Mesenchymal stem cell (in vitro differentiated cells and primary cell): Measurements from ENCODE around the gene HOMER1. TPM values are rescaled to one million over a fixed set of nuclear protein-coding genes. Genes with fewer than 3 reads are reported as not detected.

Source experiments
- DNase-seq: peaks from one replicate; pipeline ENCODE4 v3.0.0-alpha.2; 2013
- H2AFZ ChIP-seq: one replicate; pipeline ENCODE4 v1.6.1; 2013; ENCODE audit warnings: low read depth, mild to moderate bottlenecking, control low read depth, inconsistent platforms, low read length, moderate library complexity
- H2AK5ac ChIP-seq: 2 replicates; pipeline ENCODE4 v1.6.1; 2013; ENCODE audit warnings: low read length, moderate library complexity, mild to moderate bottlenecking, inconsistent platforms; ENCODE audit not compliant: severe bottlenecking
- H2BK120ac ChIP-seq: one replicate; pipeline ENCODE4 v1.6.1; 2013; ENCODE audit warnings: low read depth, mild to moderate bottlenecking, inconsistent platforms, low read length, moderate library complexity
- H2BK12ac ChIP-seq, 2 experiments: one replicate each; pipeline ENCODE4 v1.6.1; 2013; ENCODE audit warnings: inconsistent platforms in 2 of 2, low read length in 2 of 2, mild to moderate bottlenecking in 2 of 2, moderate library complexity in 2 of 2, control low read depth in 1 of 2
- H2BK15ac ChIP-seq: one replicate; pipeline ENCODE4 v1.6.1; 2013; ENCODE audit warnings: mild to moderate bottlenecking, low read depth, inconsistent platforms; ENCODE audit not compliant: poor library complexity, severe bottlenecking
- H2BK5ac ChIP-seq: 2 replicates; pipeline ENCODE4 v1.6.1; 2013; ENCODE audit warnings: low read depth, mild to moderate bottlenecking, low read length, control low read depth, inconsistent platforms; ENCODE audit not compliant: poor library complexity, severe bottlenecking
- H3K14ac ChIP-seq, 2 experiments: one replicate each; pipeline ENCODE4 v1.6.1; 2013; ENCODE audit warnings: inconsistent platforms in 2 of 2, low read length in 2 of 2, control low read depth in 1 of 2, mild to moderate bottlenecking in 1 of 2, moderate library complexity in 1 of 2
- H3K18ac ChIP-seq, 2 experiments: one replicate each; pipeline ENCODE4 v1.6.1; 2013; ENCODE audit warnings: inconsistent platforms in 2 of 2, low read length in 2 of 2, control low read depth in 1 of 2, low read depth in 1 of 2, mild to moderate bottlenecking in 1 of 2
- H3K23ac ChIP-seq, 2 experiments: one replicate each; pipeline ENCODE4 v1.6.1; 2013; ENCODE audit warnings: inconsistent platforms in 2 of 2, low read length in 2 of 2, mild to moderate bottlenecking in 2 of 2, moderate library complexity in 2 of 2, control low read depth in 1 of 2
- H3K27ac ChIP-seq: 2 replicates; pipeline ENCODE4 v1.5.1; 2013; ENCODE audit warnings: mild to moderate bottlenecking, moderate library complexity, low read length, control low read depth, inconsistent platforms; ENCODE audit not compliant: poor library complexity, severe bottlenecking
- H3K27me3 ChIP-seq, 2 experiments: 2 replicates each; pipeline versions ENCODE4 v1.6.1 to v1.7.0; 2013; ENCODE audit warnings: low read length in 2 of 2, mild to moderate bottlenecking in 2 of 2, moderate library complexity in 2 of 2, control low read depth in 1 of 2, inconsistent platforms in 1 of 2; ENCODE audit not compliant: control insufficient read depth in 1 of 2, insufficient read depth in 1 of 2
- H3K36me3 ChIP-seq, 2 experiments: 2 replicates each; pipeline versions ENCODE4 v1.6.1 to v1.7.0; 2013; ENCODE audit warnings: low read length in 2 of 2, control low read depth in 1 of 2, inconsistent platforms in 1 of 2, low read depth in 1 of 2, mild to moderate bottlenecking in 1 of 2; ENCODE audit not compliant: insufficient read depth in 2 of 2, control insufficient read depth in 1 of 2
- H3K4ac ChIP-seq, 2 experiments: one replicate each; pipeline ENCODE4 v1.6.1; 2013; ENCODE audit warnings: inconsistent platforms in 2 of 2, low read length in 2 of 2, mild to moderate bottlenecking in 2 of 2, moderate library complexity in 2 of 2, control low read depth in 1 of 2, low read depth in 1 of 2
- H3K4me1 ChIP-seq: 2 replicates; pipeline ENCODE4 v1.6.1; 2013; ENCODE audit warnings: low read depth, low read length, control low read depth; ENCODE audit not compliant: control insufficient read depth, insufficient read depth
- H3K4me2 ChIP-seq: 2 replicates; pipeline ENCODE4 v1.6.1; 2013; ENCODE audit warnings: low read length, mild to moderate bottlenecking, inconsistent platforms; ENCODE audit not compliant: poor library complexity, severe bottlenecking
- H3K4me3 ChIP-seq, 2 experiments: 2 replicates each; pipeline versions ENCODE4 v1.5.1 to v1.7.0; 2013; ENCODE audit warnings: low read length in 2 of 2, mild to moderate bottlenecking in 2 of 2, control low read depth in 1 of 2, low read depth in 1 of 2; ENCODE audit not compliant: insufficient read depth in 1 of 2
- H3K79me1 ChIP-seq: replicated peaks from 2 replicates; pipeline ENCODE4 v1.6.1; 2013; ENCODE audit warnings: mild to moderate bottlenecking, control low read depth, low read length, inconsistent platforms; ENCODE audit not compliant: poor library complexity, severe bottlenecking
- H3K9ac ChIP-seq: 2 replicates; pipeline ENCODE4 v1.7.0; 2013; ENCODE audit warnings: mild to moderate bottlenecking, low read length, moderate library complexity
- H3K9me3 ChIP-seq: 2 replicates; pipeline ENCODE4 v1.7.0; 2013; ENCODE audit warnings: mild to moderate bottlenecking, low read length; ENCODE audit not compliant: control insufficient read depth
- H4K8ac ChIP-seq: one replicate; pipeline ENCODE4 v1.6.1; 2013; ENCODE audit warnings: inconsistent platforms, mild to moderate bottlenecking, low read length, moderate library complexity
- H4K91ac ChIP-seq: one replicate; pipeline ENCODE4 v1.6.1; 2013; ENCODE audit warnings: mild to moderate bottlenecking, low read length, inconsistent platforms
- WGBS: methylation state at CpG from one replicate; pipeline ENCODE4 v1.1.7; 2013; ENCODE audit warnings: mixed read lengths; 5-methylcytosine and 5-hydroxymethylcytosine counted together
- polyA plus RNA-seq, 2 experiments: library from polyadenylated mRNA; stranded (reverse); fragments of 200-250 nt; gene quantifications; one replicate each; pipeline ENCODE4 v1.2.3, GENCODE V29; 2013

The HOMER1 gene
- polyA plus RNA-seq (2013, experiment 1 of 2): 23.2 TPM
- polyA plus RNA-seq (2013, experiment 2 of 2): 20.9 TPM

GRCh38 chr5:79513704-79514390 lies at the start of gene HOMER1:
TSS of gene HOMER1 (minus strand) at chr5:79514134. CDS start at chr5:79512774, 1,360 bp downstream.
- peak within 1 kb of the TSS; percentile 91 to 97 for H3K4ac ChIP-seq
- peak within 1 kb of the TSS; percentile 99 for H3K4me2 ChIP-seq
- peak within 1 kb of the TSS; percentile 97 for H2AFZ ChIP-seq
- no peaks in the 10 kb centered on the region for H3K27me3 ChIP-seq
- peak within 1 kb of the TSS; percentile 99 for H4K91ac ChIP-seq
- H3K23ac ChIP-seq: peak within 1 kb of the TSS in 1 of 2 experiments; percentile 89
- H2AK5ac ChIP-seq: no peak within 1 kb of the TSS
- peaks cover 4% of the 10 kb centered on the region for H3K4me1 ChIP-seq
- peak within 1 kb of the TSS; percentile 98 for H4K8ac ChIP-seq
- peak within 1 kb of the TSS; percentile 95 for H2BK120ac ChIP-seq
- H3K36me3 ChIP-seq: peaks cover 0 to 4% of the 10 kb centered on the region in 2 experiments
- H3K18ac ChIP-seq: peak within 1 kb of the TSS; percentile 99
- H3K4me3 ChIP-seq: peak within 1 kb of the TSS; percentile 91 to 92
- H2BK15ac ChIP-seq: peak within 1 kb of the TSS; percentile 89
- H3K79me1 ChIP-seq: peaks cover 13% of the 10 kb centered on the region
- DNase-seq: peak; percentile 83
- peak within 1 kb of the TSS; percentile 95 for H3K9ac ChIP-seq
- H2BK12ac ChIP-seq: peak within 1 kb of the TSS; percentile 65 to 76
- peak within 1 kb of the TSS; percentile 97 for H2BK5ac ChIP-seq
- under 1% methylated on average over 22 of the region's 85 CpGs for WGBS
- peak within 1 kb of the TSS in 1 of 2 experiments; percentile 98 for H3K14ac ChIP-seq
- H3K9me3 ChIP-seq: no peaks in the 10 kb centered on the region
- peak within 1 kb of the TSS; percentile 87 for H3K27ac ChIP-seq

- Histone ChIP-seq H2AK5ac (no peak overlapping the region), H2BK120ac (no peak overlapping the region), H3K9ac (peak overlapping the region; percentile 63), H3K9me3 (no peaks in the 10 kb centered on the region), H2AFZ (no peak overlapping the region), H2BK15ac (no peak overlapping the region), H4K91ac (no peak overlapping the region), H3K18ac (no peak overlapping the region), H3K27me3 (no peaks in the 10 kb centered on the region), H2BK5ac (no peak overlapping the region), H3K14ac (no peak overlapping the region), H3K27ac (no peak overlapping the region), H3K4ac (no peak overlapping the region), H2BK12ac (no peak overlapping the region), H3K79me1 (no peaks in the 10 kb centered on the region), H3K4me1 (no peaks in the 10 kb centered on the region), H3K23ac (no peak overlapping the region), H4K8ac (no peak overlapping the region), H3K4me3 (peak overlapping the region in 1 of 2 experiments; percentile 45), H3K36me3 (no peaks in the 10 kb centered on the region), H3K4me2 (no peak overlapping the region)
- WGBS: 53% methylated on average over 2 of the region's 4 CpGs
- no peak for DNase-seq
Measured at GRCh38 chr5:79563247-79563590, 49.3 kb upstream of the HOMER1 start.

- H3K4me1 ChIP-seq: no peaks in the 10 kb centered on the region
- H4K91ac ChIP-seq: no peak overlapping the region
- H3K18ac ChIP-seq: no peak overlapping the region
- peak overlapping the region in 1 of 2 experiments; percentile 45 for H3K4me3 ChIP-seq
- H2BK15ac ChIP-seq: no peak overlapping the region
- no peak overlapping the region for H3K4me2 ChIP-seq
- no peaks in the 10 kb centered on the region for H3K36me3 ChIP-seq
- H2AK5ac ChIP-seq: no peak overlapping the region
- no peak overlapping the region for H2BK12ac ChIP-seq
- no peak overlapping the region for H2BK5ac ChIP-seq
- peak overlapping the region; percentile 63 for H3K9ac ChIP-seq
- no peak overlapping the region for H4K8ac ChIP-seq
- no peak overlapping the region for H3K14ac ChIP-seq
- peak; percentile 8 for DNase-seq
- H3K27me3 ChIP-seq: no peaks in the 10 kb centered on the region
- no peaks in the 10 kb centered on the region for H3K79me1 ChIP-seq
- H3K27ac ChIP-seq: no peak overlapping the region
- no peak overlapping the region for H3K4ac ChIP-seq
- no peak overlapping the region for H2BK120ac ChIP-seq
- H3K9me3 ChIP-seq: no peaks in the 10 kb centered on the region
- no peak overlapping the region for H3K23ac ChIP-seq
- no peak overlapping the region for H2AFZ ChIP-seq
- WGBS: 32% methylated on average over 2 of the region's 3 CpGs
Measured at GRCh38 chr5:79562351-79563246, 48.7 kb upstream of the HOMER1 start.

- no peak overlapping the region for H2BK5ac ChIP-seq
- no peak overlapping the region for H2AK5ac ChIP-seq
- H3K14ac ChIP-seq: no peak overlapping the region
- H2BK120ac ChIP-seq: no peak overlapping the region
- no peaks in the 10 kb centered on the region for H3K79me1 ChIP-seq
- WGBS: 89% methylated on average over 3 of the region's 3 CpGs
- peak overlapping the region in 1 of 2 experiments; percentile 25 for H3K4me3 ChIP-seq
- peak overlapping the region; percentile 61 for H3K9ac ChIP-seq
- H4K91ac ChIP-seq: no peak overlapping the region
- no peaks in the 10 kb centered on the region for H3K27me3 ChIP-seq
- H3K4me1 ChIP-seq: no peaks in the 10 kb centered on the region
- no peak overlapping the region for H3K27ac ChIP-seq
- H3K36me3 ChIP-seq: no peaks in the 10 kb centered on the region
- no peaks in the 10 kb centered on the region for H3K9me3 ChIP-seq
- H3K18ac ChIP-seq: no peak overlapping the region
- no peak overlapping the region for H2BK12ac ChIP-seq
- no peak for DNase-seq
- no peak overlapping the region for H3K23ac ChIP-seq
- no peak overlapping the region for H2BK15ac ChIP-seq
- H4K8ac ChIP-seq: no peak overlapping the region
- H3K4me2 ChIP-seq: no peak overlapping the region
- no peak overlapping the region for H2AFZ ChIP-seq
- H3K4ac ChIP-seq: no peak overlapping the region
Measured at GRCh38 chr5:79561525-79561893, 47.6 kb upstream of the HOMER1 start.
